HepG2 (cell line): Measurements from ENCODE around the gene SNRPN. TPM values are rescaled to one million over a fixed set of nuclear protein-coding genes. Genes with fewer than 3 reads are reported as not detected.

ENCODE experiments used
- ATAC-seq: fragments of 200-7000 bp; cut with Tn5 transposase; 3 replicates; pipeline ENCODE4 v1.9.1; 2020; ENCODE audit warnings: mild to moderate bottlenecking, moderate library complexity
- BruUV-seq: library from RNA; stranded (reverse); fragments of 400-500 nt; replicated peaks from 2 replicates; lab custom pipeline; 2021; lab: Mats Ljungman, UMichigan
- CTCF ChIA-PET: fragments of 300-600 bp; formaldehyde crosslinking; extraction: SDS; loops from one replicate; lab custom pipeline; 2021; ENCODE audit warnings: low total read pairs, inconsistent platforms, low intra/inter-chr PET ratio; lab: Yijun Ruan, JAX
- POLR2A ChIA-PET: fragments of 350-600 bp; sonication (Branson Sonifier 250); formaldehyde crosslinking; loops from one replicate; lab custom pipeline; 2020; ENCODE audit warnings: antibody characterized with exemption, inconsistent platforms; lab: Yijun Ruan, JAX
- DNase-seq: peaks from one replicate; pipeline ENCODE4 v3.0.0-alpha.2; 2015; ENCODE audit warnings: low spot score
- FAIRE-seq: peaks from 3 replicates; lab custom pipeline; 2011; peaks lifted over from hg19 to GRCh38; lab: Jason Lieb, UNC
- H2AFZ ChIP-seq: one replicate; pipeline ENCODE4 v1.6.1; 2011; ENCODE audit warnings: low read length, inconsistent platforms
- H3K27ac ChIP-seq: fragments of 300-600 bp; 3 replicates; pipeline ENCODE4 v1.8.0; 2011; ENCODE audit warnings: mixed run types, mild to moderate bottlenecking, mixed read lengths, low read length, inconsistent platforms; ENCODE audit not compliant: insufficient read depth; ENCODE audit errors: extremely low read length
- H3K27me3 ChIP-seq, 2 experiments: fragments of 200-600 bp in 1 of 2; 2 replicates in 1 of 2; 3 replicates in 1 of 2; pipeline versions ENCODE4 v1.6.0 to v1.8.0; 2011; ENCODE audit warnings: low read length in 2 of 2, mild to moderate bottlenecking in 2 of 2, moderate library complexity in 2 of 2, inconsistent platforms in 1 of 2; ENCODE audit not compliant: insufficient read depth in 2 of 2, control insufficient read depth in 1 of 2
- H3K36me3 ChIP-seq, 2 experiments: fragments of 200-600 bp in 1 of 2; replicated peaks in 1 of 2; 2 replicates in 1 of 2; 3 replicates in 1 of 2; pipeline versions ENCODE4 v1.5.1 to v1.8.0; 2011; ENCODE audit warnings: low read length in 2 of 2, inconsistent platforms in 1 of 2; ENCODE audit not compliant: insufficient read depth in 2 of 2, control insufficient read depth in 1 of 2
- H3K4me1 ChIP-seq: 2 replicates; pipeline ENCODE4 v1.5.1; 2012; ENCODE audit warnings: low read length, inconsistent platforms; ENCODE audit not compliant: insufficient read depth
- H3K4me2 ChIP-seq: 2 replicates; pipeline ENCODE4 v1.6.0; 2011; ENCODE audit warnings: low read depth, low read length, inconsistent platforms
- H3K4me3 ChIP-seq, 3 experiments: fragments of 200-600 bp in 1 of 3; sonication (generic), shearing (Covaris generic) in 1 of 3; replicated peaks in 1 of 3; 2 replicates each; pipeline ENCODE4 v1.5.1; 2011 to 2016; ENCODE audit warnings: low read length in 3 of 3, inconsistent platforms in 2 of 3, low read depth in 2 of 3, mild to moderate bottlenecking in 2 of 3, control low read depth in 1 of 3, mixed read lengths in 1 of 3; ENCODE audit not compliant: insufficient read depth in 1 of 3
- H3K79me2 ChIP-seq: one replicate; pipeline ENCODE4 v1.6.1; 2011; ENCODE audit warnings: low read length, inconsistent platforms; ENCODE audit not compliant: insufficient read depth
- H3K9ac ChIP-seq: 2 replicates; pipeline ENCODE4 v1.6.0; 2011; ENCODE audit warnings: mild to moderate bottlenecking, low read depth, low read length, inconsistent platforms; ENCODE audit not compliant: insufficient read depth
- H3K9me3 ChIP-seq: 2 replicates; pipeline ENCODE4 v1.5.1; 2012; ENCODE audit warnings: mild to moderate bottlenecking, low read length
- H4K20me1 ChIP-seq: 2 replicates; pipeline ENCODE4 v1.6.0; 2011; ENCODE audit warnings: inconsistent platforms, mild to moderate bottlenecking, low read length, moderate library complexity; ENCODE audit not compliant: insufficient read depth
- ARID5B ChIP-seq: IDR thresholded peaks from 2 replicates; pipeline ENCODE4 v1.4.0; 2020; ENCODE audit warnings: mild to moderate bottlenecking, missing genetic modification reagents
- E2F1 ChIP-seq: sonication (generic); formaldehyde crosslinking; IDR thresholded peaks from 2 replicates; pipeline ENCODE4 v1.5.0; 2020; ENCODE audit warnings: missing genetic modification reagents
- MAFK ChIP-seq, 2 experiments: IDR thresholded peaks in 1 of 2; conservative IDR thresholded peaks in 1 of 2; 2 replicates each; pipeline ENCODE4 v1.6.1; 2011; ENCODE audit warnings: improper control_type of control experiment in 2 of 2, low read length in 2 of 2
- SRF ChIP-seq: IDR thresholded peaks from 2 replicates; pipeline ENCODE4 v1.6.1; 2011; ENCODE audit warnings: mild to moderate bottlenecking, low read depth, low read length, moderate library complexity
- ZFP37 ChIP-seq: sonication (generic); formaldehyde crosslinking; IDR thresholded peaks from 2 replicates; pipeline ENCODE4 v1.4.0; 2020; ENCODE audit warnings: missing genetic modification reagents, borderline replicate concordance
- ZHX1 ChIP-seq: sonication (generic); formaldehyde crosslinking; IDR thresholded peaks from 2 replicates; pipeline ENCODE4 v1.8.1; 2022; ENCODE audit warnings: low read depth, mild to moderate bottlenecking, missing genetic modification reagents
- ZNF20 ChIP-seq: sonication (generic); formaldehyde crosslinking; IDR thresholded peaks from 2 replicates; pipeline ENCODE4 v1.4.0; 2020; ENCODE audit warnings: mild to moderate bottlenecking, moderate library complexity, missing genetic modification reagents
- ZNF607 ChIP-seq: sonication (generic); formaldehyde crosslinking; IDR thresholded peaks from 2 replicates; pipeline ENCODE4 v1.5.1; 2020; ENCODE audit warnings: missing genetic modification reagents, mild to moderate bottlenecking, borderline replicate concordance
- WGBS: methylation state at CpG from one replicate; pipeline ENCODE4 v1.1.6; 2017; ENCODE audit warnings: low lambda C conversion rate; 5-methylcytosine and 5-hydroxymethylcytosine counted together
- in situ Hi-C: cut with HindIII; loops from 2 replicates; pipeline ENCODE4 v1.10.0; 2017; ENCODE audit warnings: low pct_unique_long_range_greater_than_20kb; ENCODE audit not compliant: extremely low pct_ligation_motif_present
- intact Hi-C: fragments of 100-400 bp; cut with micrococcal nuclease; formaldehyde crosslinking; loops from one replicate; pipeline ENCODE4 v1.10.0; 2022; ENCODE audit not compliant: unreplicated experiment
- polyA plus RNA-seq, 8 experiments: library from polyadenylated mRNA; depleted of rRNA in 3 of 8; stranded (reverse) in 7 of 8; unstranded in 1 of 8; fragments of >200 nt; fragmentation: Illumina TruSeq in 4 of 8; extraction: Trizol in 4 of 8; gene quantifications; 2 replicates each; pipeline versions ENCODE4 v1.2.1 to v1.2.3, GENCODE V29; 2011 to 2016; ENCODE audit warnings: low read depth in 4 of 8, missing spikeins in 1 of 8, mixed read lengths in 1 of 8; ENCODE audit not compliant: insufficient read depth in 1 of 8
- total RNA-seq, 5 experiments: library from RNA; depleted of rRNA; stranded (reverse); fragments of >200 nt; fragmentation: Illumina TruSeq; extraction: Trizol; gene quantifications; 2 replicates each; pipeline ENCODE4 v1.2.3, GENCODE V29; 2016; ENCODE audit warnings: low read depth in 1 of 5

SNRPN gene
- total and polyA plus RNA-seq, 2 of the 13 experiments (the other 11 are each of a cell fraction or from before 2014, with no cell fraction given): 133 to 212 TPM

DNA sequence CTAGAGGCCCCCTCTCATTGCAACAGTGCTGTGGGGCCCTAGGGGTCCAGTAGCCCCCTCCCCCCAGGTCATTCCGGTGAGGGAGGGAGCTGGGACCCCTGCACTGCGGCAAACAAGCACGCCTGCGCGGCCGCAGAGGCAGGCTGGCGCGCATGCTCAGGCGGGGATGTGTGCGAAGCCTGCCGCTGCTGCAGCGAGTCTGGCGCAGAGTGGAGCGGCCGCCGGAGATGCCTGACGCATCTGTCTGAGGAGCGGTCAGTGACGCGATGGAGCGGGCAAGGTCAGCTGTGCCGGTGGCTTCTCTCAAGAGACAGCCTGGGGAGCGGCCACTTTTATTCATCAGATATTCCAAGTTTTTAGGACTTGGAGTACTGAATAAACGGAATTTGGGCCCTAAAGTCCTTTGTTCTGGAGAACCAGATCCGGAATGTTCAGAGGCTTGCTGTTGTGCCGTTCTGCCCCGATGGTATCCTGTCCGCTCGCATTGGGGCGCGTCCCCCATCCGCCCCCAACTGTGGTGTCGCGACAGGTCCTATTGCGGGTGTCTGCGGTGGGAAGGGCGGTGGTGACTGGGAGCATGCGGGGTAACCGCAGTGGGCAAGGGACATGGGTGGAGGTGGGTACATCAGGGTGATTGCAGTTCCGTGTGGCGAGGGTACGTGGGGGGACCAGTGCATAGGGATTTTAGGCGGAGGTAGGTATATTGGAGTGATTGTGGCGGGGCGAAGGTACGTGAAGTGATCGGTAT, at the start of gene SNRPN, which contains the start of gene SNURF (continued):
- TF ChIP-seq ZFP37 (CRISPR knock-in tag) (no peak), SRF (no peak), ZNF607 (CRISPR knock-in tag) (no peak)

- H3K9ac ChIP-seq: no peak overlapping the region
- no TSS peak for BruUV-seq
- H3K4me2 ChIP-seq: no peak overlapping the region
- H3K4me1 ChIP-seq: peaks cover 34% of the 10 kb centered on the region
- no peak overlapping the region for H3K4me3 ChIP-seq
- ATAC-seq (no peak), DNase-seq (no peak), FAIRE-seq (no peak)
- intact Hi-C loops (no loop called here), in situ Hi-C loops (no loop called here)
- no peaks in the 10 kb centered on the region for H3K79me2 ChIP-seq
- 44% methylated on average over 8 of the region's 8 CpGs for WGBS
- ChIA-PET POLR2A (no interaction called here), CTCF (no interaction called here)
- no peaks in the 10 kb centered on the region for H3K27me3 ChIP-seq
- no peak overlapping the region for H2AFZ ChIP-seq
- peaks cover 25% of the 10 kb centered on the region for H3K9me3 ChIP-seq
- no peak overlapping the region for H3K27ac ChIP-seq
- H4K20me1 ChIP-seq: no peaks in the 10 kb centered on the region
- no peaks in the 10 kb centered on the region for H3K36me3 ChIP-seq
- TF ChIP-seq ZNF20 (CRISPR knock-in tag) (no peak), E2F1 (no peak), ZHX1 (CRISPR knock-in tag) (no peak), ARID5B (CRISPR knock-in tag) (no peak), MAFK (conservative IDR thresholded peaks at IDR 0.05 in 1 of 2, IDR thresholded peaks at IDR 0.05 in 1 of 2; ENCODE audit: low read length in 2 of 2) (peak in 1 of 2 experiments; percentile 25; a peak in 1 of 4 replicates)
Observed at GRCh38 chr15:24916305-24917009, 38.3 kb upstream of the SNRPN start.
